Stimulated activated CD8-positive, alpha-beta memory T cell treated with anti-CD3 and anti-CD28 coated beads, Interleukin-2, amount 100 ng/mL, for 1 hour (primary cell): ENCODE measurements around the gene ASPSCR1.
"Not testable (repeated sequence)": the region's sequence is repeated elsewhere in the genome, so short reads cannot be mapped to it uniquely, and the experiment has no call there.

Source experiments
- DNase-seq, 2 donors: peaks; one replicate each; pipeline ENCODE4 v3.0.0-alpha.2; 2020; ENCODE audit warnings: low read depth in 2 of 2

Gene ASPSCR1

DNA sequence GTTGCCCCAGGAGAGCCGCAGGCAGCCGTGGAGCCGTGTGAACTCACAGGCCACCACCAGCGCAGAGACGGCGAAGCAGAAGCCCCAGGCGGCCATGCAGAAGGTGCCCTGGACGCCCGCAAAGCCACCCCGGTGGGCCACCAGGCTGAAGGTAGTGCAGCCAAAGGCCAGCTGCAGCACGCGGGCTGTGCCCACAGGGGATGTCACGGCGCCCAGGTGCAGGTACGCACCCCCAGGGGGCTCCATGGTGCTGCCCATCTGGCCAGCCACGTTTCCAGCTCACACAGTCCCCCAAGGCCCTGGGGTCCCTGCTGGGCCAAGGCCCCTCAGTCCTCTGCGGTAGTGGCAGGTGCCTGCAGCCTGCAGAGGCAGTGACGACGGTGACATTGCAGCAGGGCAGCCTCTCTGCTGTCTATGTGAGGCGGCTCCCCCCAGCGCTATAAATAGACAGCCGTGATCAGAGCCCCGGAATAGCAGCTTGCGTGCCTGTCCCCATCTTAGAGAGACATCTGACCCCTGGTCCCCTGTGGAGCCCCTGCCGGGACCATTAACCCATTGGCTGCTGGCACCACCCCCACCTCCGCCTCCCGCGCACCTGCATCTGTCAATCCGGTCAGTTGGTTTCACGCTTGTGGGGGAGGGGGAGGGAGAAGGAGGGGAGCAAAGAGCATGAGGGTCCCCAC, 35.8 kb upstream of the ASPSCR1 start:
- DNase-seq, result no peak

- DNase-seq, result no peak
Observed at GRCh38 chr17:81942167-81942553, 35.3 kb upstream of the ASPSCR1 start.

DNA sequence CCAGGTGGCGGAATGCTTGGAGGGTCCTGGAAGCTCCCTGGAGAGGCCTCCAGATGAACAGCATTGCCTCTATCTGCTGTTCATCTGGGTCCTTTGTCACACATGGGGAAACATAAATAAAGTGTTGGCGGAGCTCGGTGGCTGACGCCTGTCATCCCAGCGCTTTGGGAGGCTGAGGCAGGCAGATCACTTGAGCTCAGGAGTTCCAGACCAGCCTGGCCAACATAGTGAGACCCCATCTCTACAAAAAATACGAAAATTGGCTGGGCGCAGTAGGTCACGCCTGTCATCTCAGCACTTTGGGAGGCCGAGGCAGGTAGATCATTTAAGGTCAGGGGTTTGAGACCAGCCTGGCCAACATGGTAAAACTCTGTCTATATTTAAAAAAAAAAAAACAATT, 32.6 kb upstream of the ASPSCR1 start:
- DNase-seq, result no peak

- DNase-seq, result no peak
Observed at GRCh38 chr17:81947189-81947588, 30.2 kb upstream of the ASPSCR1 start, which contains the start of gene MYADML2. TSS of gene MYADML2 (minus strand) at chr17:81947233. CDS start at chr17:81941741, 5,492 bp downstream.

DNA sequence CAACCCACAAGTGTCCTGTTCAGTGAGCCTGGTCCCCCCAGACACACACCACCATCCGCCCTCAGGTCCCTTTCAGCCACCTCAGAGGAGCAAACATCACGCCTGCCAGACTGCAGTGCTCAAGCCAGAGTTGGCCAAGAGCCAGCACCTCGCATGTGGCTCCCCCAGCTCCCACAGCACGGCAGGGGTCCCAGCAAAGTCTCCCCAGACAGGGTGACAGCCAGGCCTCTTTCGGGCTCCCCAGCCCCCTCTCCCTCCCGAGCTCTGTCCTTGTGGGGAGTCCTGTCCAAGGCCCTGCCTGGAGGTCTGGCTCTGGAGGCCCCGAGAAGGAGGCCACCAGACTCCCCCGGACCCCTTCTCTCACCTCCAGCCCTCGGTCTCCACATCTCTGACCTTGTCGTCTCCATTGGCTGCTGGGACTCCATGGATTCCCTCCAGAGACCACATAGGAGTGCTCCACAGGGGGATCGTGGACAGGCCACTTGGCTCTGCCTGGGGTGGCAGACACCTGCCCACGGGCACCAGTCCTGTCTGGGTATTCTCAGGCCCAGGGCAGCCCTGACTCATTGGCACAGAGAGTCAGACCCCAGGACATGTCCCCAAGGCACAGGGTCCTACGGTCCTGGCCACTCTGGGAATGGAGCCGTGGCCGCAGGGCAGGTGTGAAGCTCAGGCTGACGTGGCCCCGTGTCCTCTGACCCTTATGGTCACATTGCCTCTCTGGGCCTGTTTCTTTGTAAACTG, 28.6 kb upstream of the ASPSCR1 start:
- no peak for DNase-seq

DNA sequence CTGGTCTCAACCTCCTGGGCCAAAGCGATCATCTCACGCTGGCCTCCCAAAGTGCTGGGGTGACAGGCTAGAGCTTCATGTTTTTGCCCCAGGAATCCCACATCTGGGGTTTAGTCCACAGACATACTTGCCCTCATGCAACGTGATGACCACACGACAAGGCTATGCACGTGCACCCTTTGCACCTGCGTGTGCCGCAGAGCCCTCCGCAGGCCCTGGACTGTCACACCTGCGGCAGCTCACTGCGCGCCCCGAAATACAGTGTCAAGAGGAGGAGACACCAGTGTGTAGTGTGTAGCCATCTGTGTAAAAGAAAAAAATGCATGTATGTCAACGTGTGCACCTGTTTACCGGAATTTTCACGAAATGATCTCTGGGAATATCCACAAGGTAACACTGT, 26.9 kb upstream of the ASPSCR1 start:
- no peak for DNase-seq

GRCh38 chr17:81951785-81952684, 25.4 kb upstream of the ASPSCR1 start:
- no peak for DNase-seq

GRCh38 chr17:81952792-81953228, 24.6 kb upstream of the ASPSCR1 start:
- no peak for DNase-seq

DNA sequence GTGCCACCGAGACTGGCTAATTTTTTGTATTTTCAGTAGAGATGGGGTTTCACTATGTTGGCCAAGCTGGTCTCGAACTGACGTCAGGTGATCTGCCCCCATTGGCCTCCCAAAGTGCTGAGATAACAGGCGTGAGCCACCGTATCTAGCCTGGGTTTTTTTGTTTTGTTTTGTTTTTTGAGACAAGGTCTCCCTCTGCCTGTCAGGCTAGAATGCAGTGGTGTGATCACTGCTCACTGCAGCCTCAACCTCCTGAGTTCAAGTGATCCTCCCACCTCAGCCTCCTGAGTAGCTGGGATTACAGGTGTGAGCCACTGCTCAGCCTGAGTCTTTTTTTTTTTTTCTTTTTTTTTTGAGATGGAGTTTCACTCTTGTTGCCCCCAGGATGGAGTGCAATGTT, 24.0 kb upstream of the ASPSCR1 start:
- DNase-seq, result not testable (repeated sequence)

DNA sequence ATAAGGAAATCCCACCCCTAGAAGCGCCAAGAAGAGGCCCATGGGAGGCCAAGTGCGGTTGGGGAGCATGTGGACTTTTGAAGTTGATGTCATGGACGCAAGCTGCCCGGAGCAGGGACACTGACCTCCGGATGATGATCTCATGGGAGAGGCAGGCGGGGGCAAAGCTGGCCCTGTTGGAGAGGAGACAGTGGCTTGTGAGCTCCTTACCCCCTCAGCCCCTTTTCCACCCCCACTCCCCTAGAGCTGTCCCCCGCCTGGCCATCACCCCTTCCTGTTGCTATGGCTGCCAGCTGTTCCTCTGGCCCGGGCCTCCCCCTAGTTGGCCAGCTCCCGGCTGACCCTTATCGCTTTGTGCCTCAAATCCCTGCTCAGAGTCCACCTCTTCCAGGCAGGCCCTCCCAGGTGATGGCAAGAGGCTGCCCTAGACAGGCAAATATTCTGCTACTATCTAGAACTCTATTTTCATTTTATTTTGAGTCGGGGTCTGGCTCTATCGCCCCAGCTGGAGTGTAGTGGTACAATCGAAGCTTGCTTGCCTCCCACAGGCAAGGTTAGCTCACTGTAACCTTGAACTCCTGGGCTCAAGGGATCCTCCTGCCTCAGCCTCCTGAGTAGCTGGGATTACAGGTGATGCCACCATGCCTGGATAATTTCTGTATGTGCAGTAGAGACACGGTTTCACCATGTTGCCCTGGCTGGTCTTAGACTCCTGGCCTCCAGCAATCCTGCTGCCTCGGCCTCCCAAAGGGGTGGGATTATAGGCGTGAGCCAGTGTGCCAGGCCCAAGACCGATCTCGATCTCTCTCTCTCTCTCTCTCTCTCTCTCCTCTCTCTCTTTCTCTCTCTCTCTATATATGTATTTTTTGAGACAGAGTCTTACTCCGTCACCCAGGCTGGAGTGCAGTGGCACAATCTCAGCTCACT, 23.0 kb upstream of the ASPSCR1 start:
- DNase-seq, result no peak

GRCh38 chr17:81955058-81955681, 22.3 kb upstream of the ASPSCR1 start:
- no peak for DNase-seq

- DNase-seq, result no peak
Observed at GRCh38 chr17:81955756-81956544, 21.5 kb upstream of the ASPSCR1 start.

- no peak for DNase-seq
Observed at GRCh38 chr17:81956607-81957589, 20.5 kb upstream of the ASPSCR1 start.

DNA sequence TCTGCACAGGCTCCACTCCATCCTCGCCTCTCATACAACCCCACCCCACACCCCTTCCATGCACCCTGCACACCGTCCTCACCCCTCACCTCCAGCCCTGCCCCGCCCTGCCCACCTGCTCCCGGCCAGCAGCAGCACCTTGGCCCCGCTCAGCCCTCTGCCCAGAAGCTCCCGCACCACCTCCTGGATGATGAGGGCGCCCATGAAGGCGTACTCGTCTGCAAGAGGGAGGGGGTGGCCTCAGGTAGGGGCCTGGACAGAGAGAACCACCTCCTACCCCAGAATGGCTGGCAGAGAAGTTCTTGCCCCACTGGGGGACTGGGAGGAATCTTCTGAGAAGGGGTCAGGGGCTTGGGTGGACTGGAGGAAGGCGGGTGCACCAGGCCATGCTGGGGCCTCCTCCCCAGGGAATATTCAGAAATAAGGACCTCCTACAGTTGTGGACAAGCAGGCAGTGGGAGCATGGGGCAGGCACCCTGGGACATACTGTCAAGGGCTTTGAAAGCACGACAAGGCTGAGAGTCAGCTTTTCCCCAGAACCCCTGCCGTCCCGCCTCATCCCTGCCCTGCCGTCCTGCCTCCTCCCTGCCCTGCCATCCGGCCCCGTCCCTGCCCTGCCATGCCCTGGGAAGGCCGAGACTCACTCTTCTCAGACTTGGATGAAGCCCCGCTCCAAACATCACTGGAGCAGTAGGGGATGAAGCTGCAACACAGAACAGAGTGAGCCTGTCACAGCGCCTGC, 19.6 kb upstream of the ASPSCR1 start:
- DNase-seq, result no peak

GRCh38 chr17:81958633-81959342, 18.6 kb upstream of the ASPSCR1 start:
- DNase-seq, result no peak

DNA sequence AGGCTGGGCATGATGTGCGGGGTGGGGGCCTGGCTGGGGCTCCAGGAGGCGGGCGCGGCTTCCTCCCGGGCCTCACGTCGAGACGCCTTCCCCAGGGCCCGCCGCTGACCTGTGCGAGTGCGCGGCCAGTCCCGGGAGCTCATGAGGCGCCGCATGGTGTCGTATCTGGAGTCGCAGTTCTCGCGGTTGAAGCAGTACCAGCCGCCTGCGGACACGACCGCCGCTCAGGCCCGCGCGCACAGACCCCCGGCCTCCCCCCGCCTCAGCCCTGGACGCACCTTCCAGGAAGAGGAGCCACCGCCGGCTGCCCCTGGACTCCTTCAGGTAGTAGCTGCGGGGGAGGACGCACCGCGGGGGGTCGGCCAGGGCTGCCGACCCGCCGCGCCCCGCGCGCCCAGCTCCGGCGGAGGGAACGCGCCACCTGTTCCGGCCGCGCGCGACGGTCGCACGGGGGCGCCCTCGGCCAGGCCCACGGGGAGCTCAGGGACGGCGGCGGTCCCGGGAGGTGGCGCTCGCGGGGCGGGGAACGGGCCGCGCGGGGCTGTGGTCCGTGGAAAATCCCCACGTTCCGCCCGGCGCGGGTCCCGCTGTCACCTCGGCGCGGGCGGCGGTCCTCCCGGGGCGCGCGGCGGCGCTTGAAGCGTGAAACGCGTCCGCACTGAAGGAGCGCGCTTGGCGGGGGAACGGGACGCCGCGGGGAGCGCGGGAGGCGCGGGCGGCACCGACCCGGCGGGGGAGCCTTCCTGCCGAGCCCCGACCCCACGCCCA, 17.9 kb upstream of the ASPSCR1 start:
- peak; percentile 68 to 72 for DNase-seq
